Activated CD4-positive, alpha-beta T cell treated with anti-CD3 and anti-CD28 coated beads, Interleukin-2, amount 50 U/mL, for 24 hours (primary cell): ENCODE measurements around the gene TRMT11.
"Not testable (repeated sequence)": the region's sequence is repeated elsewhere in the genome, so short reads cannot be mapped to it uniquely, and the experiment has no call there.

Experiments used
- DNase-seq, 2 donors: peaks; one replicate each; pipeline ENCODE4 v3.0.0-alpha.2; 2020; ENCODE audit warnings: low read depth in 1 of 2, low spot score in 1 of 2

The TRMT11 gene

DNA sequence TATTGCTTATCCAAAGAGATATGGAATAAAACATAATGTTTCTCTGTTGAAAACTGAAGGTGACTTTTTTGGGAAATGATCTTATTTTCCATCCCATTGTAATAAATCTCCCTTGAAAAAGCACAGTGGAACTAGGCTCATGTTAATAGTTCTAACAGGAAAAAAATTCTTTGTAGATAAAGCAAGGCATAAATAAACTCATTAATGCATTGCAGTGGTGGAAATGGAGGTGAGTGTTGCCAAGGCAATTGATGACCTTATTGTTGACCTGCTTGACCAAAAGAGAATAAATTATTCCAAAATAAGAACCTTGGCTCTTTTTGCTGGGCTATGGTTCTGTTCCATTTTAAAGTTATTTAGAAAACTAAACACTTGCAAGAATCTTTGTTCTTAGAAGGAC is 55.2 kb downstream of the TRMT11 start:
- no peak for DNase-seq

DNA sequence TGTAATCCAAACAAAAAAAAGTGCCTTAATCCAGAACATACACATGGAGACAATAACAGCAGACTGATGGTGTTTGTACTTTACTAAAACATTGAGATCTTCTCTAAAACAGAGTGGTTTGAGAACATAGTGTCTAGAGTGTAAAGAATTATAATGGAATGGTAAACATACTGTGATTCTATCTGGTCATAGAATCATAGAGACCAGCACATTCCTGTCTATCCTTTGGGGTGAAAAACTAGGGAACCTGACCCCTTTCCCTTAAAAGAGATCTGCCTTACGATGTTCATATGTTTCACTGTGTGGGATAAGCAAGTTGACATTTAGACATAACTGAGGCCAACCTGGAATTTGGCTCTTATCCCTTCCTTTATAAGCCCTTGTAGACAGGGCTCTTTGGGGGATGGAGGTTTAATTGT is 55.7 kb downstream of the TRMT11 start:
- no peak for DNase-seq

DNA sequence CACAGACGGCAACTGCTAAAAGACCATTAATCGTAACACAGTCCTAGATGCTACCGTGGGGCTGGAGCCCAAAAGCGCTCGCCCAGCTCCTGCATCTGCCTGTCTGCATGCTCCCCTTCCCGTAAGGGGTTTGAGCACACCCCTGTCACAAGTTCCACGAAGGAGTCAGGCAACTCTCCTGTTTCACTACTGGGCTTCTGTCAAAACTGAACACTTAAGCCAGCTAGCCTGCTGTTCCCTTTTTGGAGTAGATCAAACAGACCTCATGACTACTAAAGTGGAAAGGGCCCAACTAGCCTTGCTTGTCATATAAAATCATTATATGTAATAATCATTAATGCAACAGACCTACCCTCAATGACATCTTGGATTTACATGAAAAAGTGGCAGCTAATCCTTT is 61.3 kb downstream of the TRMT11 start:
- DNase-seq = no peak

DNA sequence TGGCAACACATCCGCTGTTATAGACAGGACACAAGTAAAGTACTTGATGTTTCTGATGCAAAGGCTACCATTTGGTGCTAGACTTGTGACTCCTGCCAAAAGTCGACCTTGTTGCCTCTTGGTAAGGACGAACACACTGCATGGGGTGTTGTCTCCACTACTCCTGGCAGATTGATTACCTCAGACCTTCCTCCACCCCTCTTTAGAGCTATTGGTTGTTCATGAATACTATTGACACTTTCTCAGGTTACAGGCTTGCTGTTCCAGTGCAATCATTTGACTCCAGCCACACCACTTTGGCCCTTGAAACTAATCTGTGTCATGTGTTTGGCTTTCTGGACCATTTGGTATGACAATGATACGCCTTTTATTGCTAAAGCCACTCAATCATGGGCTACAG is 62.3 kb downstream of the TRMT11 start:
- DNase-seq = no peak

DNA sequence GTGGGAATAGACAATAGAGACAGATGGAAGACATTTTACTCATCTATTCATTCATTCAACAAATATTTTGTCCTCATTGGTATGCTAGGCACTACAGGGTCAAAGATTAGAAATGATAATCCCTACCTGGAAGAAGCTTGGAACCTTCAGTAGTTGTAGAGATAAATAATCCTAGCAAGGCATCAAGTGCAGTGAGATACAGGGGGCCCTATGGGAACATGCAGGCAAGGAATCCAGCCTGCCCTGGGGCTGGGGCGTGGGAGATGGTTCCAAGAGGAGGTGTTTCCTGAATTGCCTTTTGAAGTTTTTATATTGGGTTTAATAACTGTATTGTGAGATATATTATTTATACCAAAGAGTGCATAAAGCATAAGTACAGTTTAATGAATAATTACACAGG is 64.5 kb downstream of the TRMT11 start:
- no peak for DNase-seq

DNA sequence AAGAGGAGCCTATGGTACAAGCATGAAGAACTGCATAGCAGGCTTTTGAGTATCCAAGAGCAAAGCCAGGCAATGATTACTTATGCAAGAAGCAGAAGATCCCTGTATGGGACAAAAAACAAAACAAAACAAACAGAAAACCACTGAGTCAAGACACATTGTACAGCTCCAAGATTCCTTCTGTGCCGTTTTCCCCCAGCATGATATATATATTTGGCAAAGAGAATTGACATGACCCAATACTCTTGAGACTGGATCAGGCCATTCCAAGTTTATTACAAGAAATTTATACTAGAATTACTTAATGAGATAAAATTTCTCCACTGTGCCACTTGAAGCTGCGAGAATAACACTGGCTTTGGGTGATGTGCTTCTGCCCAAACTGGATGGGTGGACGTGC is 65.5 kb downstream of the TRMT11 start:
- no peak for DNase-seq

DNA sequence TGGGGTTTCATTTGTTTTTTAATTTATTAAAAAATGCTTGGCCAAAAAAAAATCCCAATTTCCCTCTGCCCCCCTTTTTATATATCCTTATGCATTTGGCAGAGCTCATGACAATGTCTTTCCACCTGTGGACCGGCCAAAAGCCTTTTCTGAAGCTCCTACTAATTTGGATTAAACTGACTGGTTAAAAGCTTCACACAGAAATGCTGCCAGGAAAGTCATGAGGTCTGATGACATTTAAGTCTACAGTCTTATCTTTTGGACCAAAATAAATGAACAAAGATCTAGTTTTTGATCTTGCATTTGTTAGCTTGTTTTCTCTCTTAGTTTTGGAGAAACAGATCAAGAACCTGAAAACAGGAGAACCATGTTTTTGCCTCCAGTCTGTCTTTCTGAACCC is 66.1 kb downstream of the TRMT11 start:
- no peak for DNase-seq

DNA sequence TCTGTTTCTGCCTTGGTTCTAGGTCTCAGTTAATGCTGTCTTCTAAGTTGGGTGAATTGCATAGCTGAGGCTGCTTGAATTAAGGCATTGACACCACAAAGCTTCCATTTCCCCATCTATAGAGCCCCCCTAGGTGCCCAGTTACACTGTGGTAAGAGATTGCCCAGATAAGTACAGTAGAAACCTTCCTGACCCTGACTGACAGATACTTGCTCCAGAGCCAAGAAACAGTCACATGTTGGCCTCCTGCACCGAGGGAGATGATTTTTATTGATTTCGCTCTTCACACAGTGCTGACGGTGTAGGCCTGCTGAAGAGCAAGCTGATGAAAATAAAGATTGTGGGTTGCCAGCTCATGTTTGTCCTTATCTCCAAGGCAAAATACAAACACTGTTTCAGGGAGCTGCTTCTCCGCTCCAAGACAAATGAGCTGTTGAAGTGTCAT is 67.9 kb downstream of the TRMT11 start:
- no peak for DNase-seq

DNA sequence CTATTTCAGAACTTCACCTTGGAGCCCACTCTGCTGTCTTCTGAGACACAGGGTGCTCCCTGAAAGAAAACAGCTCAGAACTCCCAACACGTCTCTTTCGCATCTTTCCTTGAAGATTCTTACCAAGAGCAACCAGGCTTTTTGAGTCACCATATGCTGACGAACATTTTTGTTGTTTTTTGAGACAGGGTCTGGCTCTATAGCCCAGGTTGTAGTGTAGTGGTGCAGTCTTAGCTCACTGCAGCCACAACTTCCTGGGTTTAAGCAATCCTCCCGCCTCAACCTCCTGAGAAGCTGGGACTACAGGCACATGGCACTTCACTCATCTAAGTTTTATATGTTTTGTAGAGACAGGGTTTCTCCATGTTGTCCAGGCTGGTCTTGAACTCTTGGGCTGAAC is 68.5 kb downstream of the TRMT11 start:
- DNase-seq = no peak

DNA sequence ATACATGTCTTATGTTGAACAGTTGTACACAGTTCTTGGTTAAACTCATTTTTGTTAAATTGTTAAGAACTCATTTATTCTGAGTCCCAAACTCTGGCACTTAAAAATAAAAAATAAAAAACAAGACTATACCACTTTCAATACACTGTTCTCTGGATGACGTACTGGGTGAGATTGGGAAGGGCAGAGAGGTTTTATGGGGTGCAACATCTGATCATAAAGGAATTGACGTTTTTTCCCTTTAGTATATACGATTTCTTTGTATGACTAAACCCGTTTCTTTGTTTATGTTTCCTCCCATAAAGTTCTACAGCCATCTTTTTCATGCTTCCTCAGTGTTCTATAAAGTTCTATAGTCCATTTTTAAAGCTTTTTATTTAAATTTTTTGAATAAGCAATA is 69.1 kb downstream of the TRMT11 start:
- no peak for DNase-seq

DNA sequence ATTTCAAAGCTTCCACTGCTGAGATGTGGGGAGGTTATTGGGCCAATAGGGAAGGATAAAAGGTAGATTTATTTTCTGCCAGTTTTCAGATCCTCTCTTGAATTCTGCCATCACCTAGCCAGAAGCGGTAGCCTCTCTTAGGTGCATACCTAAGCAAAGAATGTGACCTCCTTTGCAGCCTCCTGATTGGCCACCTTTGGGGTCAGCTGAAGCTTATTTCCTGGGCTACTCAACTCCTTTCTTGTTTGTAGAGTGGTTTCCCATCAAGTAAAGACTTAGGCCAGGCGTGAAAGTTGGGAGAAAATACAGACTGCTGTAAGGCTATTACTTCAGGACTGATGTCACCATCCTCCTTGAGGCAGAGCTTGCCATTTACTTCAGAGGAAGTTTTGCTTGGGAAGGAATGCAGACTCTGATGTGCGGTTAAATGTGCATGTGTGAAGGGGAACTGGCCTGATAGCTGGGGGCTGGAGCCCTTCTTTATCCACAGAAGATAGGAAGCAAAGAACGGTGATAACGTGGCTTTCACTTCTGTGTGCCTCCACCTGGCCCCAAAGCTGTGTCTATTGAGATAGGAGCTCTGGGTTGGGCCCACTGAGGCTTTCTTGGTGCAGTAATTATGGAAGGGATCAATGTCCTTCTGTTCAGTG is 70.1 kb downstream of the TRMT11 start:
- no peak for DNase-seq

DNA sequence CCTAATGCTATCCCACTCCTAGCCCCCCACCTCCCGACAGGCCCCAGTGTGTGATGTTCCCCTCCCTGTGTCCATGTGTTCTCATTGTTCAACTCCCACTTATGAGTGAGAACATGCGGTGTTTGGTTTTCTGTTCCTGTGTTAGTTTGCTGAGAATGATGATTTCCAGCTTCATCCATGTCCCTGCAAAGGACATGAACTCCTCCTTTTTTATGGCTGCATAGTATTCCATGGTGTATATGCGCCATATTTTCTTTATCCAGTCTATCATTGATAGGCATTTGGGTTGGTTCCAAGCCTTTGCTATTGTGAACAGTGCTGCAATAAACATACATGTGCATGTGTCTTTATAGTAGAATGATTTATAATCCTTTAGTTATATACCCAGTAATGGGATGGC is 71.7 kb downstream of the TRMT11 start:
- not testable (repeated sequence) for DNase-seq

DNA sequence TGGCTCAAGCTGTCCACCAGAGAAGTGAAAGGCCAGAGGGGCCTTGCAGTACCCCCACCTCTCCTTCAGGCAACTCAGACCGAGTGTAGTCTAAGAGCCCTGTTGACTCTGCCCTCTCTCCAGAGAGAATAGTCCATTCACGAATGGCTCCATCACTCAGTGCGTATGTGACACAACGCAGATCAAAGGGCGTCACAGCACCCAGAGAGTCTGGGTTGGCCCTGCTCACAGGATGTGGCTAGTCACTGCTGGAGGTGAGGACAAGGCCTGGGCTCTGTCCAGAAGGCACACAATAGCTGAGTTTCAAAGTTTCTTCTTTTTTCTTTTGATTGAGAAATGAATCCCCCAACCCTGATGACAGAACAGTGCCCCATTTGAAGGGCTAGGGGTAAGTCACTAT is 74.1 kb downstream of the TRMT11 start:
- DNase-seq = no peak

DNA sequence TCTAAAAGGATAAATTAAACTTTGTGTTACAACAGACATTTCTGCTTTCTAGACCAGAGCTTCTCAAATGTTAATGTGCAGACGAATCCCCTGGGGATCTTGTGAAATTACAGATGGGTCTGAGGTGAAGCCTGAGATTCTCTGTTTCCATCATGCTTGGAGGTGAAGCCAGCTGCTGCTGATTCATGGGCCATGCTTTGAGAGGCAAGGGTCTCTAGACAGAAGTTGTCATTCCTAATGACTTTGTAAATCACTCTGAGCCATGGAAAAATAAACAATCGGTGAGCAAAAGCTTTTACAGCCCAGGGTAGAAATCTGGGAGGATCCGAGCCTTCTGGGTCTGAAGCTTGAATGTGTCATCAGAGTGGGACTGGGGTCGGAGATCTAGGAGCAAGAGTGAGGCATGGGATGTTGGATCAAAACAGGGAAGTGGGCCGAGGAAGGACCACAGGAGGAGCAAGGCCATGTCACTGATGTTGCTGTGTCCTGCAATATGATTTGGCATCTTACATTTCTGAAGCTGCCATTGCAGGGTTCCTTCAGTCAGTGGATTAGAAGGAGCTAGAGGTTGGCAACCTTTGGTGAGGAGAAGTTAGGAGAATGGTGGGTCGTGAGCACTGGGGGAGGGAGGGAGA is 77.3 kb downstream of the TRMT11 start:
- DNase-seq = no peak

DNA sequence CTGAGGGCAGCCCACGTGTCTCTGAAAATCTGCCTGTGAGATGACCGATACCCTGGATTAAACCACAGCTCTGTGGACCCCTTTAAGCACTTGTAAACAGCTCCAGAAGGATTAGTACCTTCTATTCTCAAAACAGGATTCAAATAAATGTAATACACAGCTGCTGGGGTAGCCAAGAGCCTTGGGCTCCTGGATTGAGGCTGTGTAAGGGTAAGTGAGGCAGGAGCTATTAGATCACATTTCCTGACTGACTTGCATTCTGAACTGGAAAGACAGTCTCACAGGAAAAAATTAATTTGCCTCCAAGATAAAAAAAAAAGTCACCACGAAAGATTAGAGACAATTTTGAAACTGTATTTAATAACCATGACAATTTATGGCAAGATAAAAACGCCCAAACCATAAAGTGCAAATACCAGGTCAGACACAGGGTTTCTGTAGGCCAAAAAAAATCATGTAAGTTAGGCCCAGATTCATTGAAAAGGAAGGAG is 78.0 kb downstream of the TRMT11 start:
- no peak for DNase-seq

DNA sequence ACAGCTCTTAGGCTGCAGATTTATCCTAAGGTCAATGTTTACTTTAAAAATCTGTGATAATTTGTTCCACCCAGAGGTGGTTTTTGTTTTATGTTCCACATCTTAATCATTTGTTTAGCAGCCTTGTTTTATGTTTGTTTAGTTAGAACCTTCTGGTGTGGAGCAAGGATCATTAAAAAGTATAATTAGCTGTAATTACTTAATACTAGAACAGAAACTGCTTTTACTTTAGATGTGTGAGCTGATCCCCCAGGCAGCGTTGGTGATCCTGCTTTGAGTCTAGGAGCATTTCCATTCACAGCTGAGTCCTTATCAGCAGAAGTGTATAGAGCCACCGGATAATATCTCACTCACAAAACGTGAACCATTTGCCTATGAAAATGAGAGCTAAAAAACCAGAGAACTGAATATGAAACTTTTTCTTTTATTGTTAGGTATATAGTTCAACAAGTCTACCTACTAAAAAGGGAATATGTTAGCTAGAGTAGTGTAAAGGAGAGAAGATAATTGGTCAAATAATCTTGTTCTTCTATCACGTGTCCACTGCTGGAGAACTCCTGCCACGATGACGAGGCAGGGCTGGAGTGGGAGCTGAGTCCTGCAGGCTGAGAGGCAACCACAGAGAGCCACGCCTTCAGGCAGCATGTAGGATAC is 78.5 kb downstream of the TRMT11 start:
- DNase-seq = no peak

DNA sequence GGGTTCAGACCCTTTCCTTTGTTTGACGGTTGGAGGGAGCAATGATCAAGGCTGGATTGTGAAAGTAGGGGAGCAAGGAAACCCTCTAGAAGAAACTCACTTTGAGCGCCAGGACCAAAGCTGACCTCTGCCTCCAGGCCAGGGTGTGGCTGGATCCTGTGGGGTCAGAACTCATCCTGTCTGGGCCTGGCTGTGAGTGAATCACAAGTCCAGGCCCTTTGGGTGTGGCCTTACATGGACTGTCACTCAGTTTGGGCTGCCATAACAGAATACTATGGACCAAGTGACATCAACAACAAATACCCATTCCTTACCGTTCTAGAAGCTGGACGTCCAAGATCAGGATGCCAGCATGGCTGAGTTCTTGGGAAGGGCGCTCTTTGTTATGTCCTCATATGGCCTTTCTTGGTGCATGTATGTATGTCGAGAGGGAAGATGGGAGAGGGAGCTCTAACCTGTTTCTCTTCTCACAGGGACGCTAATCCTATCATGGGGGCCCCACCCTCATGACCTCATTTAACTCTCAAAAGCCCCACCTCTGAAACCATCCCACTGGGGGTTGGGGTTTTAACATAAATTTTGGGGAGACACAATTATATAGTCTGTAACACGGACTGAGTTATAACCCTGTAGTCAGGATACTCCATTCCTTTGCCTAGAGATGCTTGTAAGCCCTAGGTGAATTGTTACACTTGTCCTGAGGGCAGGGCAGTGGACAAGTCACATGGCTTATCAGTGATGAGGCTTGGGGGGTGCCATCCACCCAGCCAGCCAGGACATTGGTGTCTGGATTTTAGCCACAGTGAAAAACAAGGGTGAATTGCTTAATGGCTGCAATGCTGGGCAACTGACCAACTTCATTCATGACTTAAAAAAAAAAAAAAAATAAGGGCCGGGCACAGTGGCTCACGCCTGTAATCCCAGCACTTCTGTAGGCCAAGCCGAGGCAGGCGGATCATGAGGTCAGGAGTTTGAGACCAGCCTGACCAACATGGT is 80.0 kb downstream of the TRMT11 start:
- DNase-seq = no peak

DNA sequence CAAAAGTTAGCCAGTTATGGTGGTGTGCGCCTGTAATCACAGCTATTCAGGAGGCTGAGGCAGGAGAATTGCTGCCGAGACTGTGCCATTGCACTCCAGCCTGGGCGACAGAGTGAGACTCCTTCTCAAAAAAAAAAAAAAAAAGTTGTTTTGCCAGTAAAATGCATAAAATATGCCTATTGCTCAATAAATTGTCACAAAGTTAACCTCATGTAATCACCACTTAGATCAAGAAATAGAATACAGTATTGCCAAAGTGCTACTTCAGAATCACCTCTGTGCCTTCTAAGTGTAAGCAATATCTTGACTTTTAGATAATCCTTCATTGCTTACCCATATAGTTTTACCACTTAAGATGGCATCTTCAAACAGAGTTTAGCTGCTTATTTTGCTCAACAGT is 80.7 kb downstream of the TRMT11 start:
- DNase-seq = no peak

DNA sequence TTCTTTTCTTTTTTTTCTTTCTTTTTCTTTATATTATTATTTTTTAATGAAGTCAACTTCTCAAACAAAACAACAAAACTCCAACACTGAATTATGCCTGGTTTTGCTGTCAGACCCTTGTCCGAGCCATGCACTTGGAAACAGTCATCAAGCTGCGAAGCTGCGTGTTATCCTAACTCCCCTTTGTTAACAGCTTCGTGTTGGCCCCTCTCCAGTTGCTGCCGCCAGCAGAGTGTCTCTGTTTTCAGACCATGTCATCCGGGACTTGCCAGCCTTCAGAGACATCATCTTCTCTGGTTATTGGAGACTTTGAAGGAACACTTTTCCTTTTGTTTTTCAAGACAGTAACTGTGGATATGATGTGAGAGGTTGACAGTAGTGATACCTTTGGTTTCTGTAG is 83.1 kb downstream of the TRMT11 start:
- DNase-seq = no peak

DNA sequence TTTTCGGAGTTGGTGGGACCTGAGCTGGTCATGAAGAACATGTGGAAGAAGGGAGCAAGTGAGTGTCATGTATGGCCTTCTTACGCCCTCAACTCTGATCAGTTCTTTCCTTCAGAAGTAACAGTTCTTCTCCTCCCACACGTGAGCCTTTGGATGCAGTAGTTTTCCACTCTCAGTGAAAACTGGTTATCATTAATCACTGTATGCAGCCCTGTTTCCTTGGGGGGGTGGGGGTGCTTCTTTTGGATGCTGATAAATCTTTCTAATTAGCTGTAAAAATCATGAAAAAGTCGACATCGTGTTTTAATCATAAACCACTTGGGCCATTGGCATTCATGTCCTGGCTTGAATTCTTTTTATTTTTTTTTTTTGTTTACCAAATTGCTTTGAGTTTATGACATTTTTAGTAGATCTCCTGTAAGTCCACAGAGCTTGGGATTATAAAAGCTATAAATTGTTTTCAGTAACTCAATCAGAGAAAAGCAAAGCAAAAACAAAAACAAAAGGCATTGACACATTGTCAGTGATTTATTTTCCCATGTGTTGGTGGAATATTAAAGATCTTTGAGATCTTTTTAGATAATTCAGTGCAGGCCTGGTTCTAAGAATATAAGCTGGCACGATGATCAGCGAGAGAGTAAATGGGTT is 84.8 kb downstream of the TRMT11 start:
- DNase-seq = no peak

DNA sequence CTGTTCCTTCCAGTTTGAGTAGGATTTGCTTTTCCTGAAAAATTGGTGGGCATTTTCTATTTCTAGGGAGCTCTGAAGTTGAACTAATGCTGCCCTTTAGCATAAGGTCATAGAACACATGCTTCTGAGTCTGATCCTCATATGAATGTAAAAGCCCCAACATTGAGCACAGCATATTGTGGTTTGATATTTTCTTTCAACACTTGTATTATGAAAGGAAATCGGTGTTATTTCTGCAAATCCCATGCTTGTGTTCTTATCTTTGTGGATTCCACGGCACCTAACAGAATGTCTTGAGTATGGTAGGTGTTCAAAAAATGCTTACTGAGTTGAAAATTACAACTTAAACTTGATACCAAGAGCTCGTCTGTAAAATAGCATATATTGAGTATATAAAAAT is 85.8 kb downstream of the TRMT11 start:
- DNase-seq = no peak
